Measurements from ENCODE around the gene EXT2.

The EXT2 gene

DNA sequence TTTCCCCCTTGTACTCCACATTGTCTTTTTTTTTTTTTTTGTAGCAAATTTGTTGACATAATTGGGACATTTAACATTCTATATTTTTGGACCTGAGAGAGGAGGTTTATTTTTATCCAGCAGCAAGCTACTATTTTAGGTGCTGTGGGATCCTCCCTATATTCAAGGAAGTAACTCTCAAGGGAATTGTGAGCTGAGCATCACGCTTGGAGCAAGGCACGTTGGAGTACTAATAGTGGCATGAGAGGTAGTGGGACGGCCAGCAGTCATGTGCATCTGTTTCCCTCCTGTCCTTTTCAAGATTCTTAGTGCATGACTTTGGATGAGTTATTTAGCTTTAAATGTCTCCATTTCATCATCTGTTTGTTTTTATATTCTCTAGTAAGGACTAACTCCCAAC is 52.3 kb downstream of the EXT2 start:
- no peak for DNase-seq (ENCODE audit: low spot score)
- Histone ChIP-seq H3K27ac (no peak overlapping the region), H3K4me3 (no peak overlapping the region)
- TF ChIP-seq, protein P1, sequence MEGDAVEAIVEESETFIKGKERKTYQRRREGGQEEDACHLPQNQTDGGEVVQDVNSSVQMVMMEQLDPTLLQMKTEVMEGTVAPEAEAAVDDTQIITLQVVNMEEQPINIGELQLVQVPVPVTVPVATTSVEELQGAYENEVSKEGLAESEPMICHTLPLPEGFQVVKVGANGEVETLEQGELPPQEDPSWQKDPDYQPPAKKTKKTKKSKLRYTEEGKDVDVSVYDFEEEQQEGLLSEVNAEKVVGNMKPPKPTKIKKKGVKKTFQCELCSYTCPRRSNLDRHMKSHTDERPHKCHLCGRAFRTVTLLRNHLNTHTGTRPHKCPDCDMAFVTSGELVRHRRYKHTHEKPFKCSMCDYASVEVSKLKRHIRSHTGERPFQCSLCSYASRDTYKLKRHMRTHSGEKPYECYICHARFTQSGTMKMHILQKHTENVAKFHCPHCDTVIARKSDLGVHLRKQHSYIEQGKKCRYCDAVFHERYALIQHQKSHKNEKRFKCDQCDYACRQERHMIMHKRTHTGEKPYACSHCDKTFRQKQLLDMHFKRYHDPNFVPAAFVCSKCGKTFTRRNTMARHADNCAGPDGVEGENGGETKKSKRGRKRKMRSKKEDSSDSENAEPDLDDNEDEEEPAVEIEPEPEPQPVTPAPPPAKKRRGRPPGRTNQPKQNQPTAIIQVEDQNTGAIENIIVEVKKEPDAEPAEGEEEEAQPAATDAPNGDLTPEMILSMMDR (IDR thresholded peaks at IDR 0.05), result no peak

DNA sequence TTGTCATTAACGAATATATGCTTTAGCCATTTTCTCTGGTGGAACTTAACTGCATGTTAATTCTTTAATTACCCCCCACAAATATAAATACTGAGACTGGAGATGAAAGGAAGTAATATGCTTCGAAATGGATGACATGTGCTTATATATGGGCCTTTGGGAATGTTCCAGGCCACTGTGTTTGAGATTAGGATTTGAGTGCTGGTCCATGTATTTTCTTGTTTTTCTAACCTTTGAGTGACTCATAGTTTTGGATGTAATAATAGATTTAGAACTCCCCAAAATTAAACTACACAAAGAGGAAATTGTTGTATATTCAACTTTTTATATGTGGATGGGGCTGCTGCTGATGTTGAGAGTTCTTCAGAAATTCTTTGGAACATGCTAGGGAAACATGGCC is 54.2 kb downstream of the EXT2 start:
- H3K27ac ChIP-seq, result peak overlapping the region in 1 of 2 donors; percentile 16
- TF ChIP-seq, protein P1 (IDR thresholded peaks at IDR 0.05), result no peak
- H3K4me3 ChIP-seq, result no peak overlapping the region
- DNase-seq (ENCODE audit: low spot score), result no peak

DNA sequence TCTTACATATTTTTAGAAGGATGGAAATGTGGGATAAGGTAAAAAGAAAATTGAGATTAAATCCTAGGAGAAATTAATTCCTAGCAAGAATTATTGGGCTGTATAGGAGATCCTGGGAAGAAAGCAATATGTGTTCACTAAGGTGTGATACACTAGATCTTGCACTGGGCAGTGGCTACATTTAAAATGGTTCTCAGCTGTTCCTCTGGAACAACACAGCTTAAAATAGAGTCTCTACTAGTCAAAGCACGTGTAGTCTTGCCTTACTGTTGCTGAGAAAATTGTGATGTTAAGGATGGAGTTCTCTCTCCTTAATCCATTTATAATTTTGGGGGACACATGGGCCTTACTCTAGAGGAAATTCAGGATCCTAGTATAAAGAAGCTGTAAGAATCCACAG is 54.9 kb downstream of the EXT2 start:
- DNase-seq (ENCODE audit: low spot score), result no peak
- Histone ChIP-seq H3K27ac (no peak overlapping the region), H3K4me3 (no peak overlapping the region)
- TF ChIP-seq, protein P1 (IDR thresholded peaks at IDR 0.05), result no peak

DNA sequence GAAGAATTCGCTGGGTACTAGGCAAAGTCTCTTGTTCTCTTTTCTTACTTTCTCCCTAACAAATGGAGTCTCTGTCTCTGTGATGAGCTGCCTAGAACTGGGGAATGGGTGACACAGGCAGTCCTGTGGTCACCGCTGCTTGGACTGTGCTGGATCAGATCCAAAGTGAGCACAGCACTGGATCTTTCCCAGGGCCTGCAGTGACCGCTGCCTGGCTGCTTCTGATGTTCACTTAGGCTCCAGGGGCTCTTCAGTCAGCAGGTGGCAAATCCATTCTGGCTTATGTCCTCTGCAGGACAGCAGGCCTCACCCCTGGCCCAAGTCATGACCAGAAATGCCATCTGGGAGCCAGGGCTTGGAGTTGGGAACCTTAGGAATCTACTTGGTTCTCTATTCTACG is 61.5 kb downstream of the EXT2 start:
- TF ChIP-seq, protein P1 (IDR thresholded peaks at IDR 0.05), result no peak
- DNase-seq (ENCODE audit: low spot score), result no peak

DNA sequence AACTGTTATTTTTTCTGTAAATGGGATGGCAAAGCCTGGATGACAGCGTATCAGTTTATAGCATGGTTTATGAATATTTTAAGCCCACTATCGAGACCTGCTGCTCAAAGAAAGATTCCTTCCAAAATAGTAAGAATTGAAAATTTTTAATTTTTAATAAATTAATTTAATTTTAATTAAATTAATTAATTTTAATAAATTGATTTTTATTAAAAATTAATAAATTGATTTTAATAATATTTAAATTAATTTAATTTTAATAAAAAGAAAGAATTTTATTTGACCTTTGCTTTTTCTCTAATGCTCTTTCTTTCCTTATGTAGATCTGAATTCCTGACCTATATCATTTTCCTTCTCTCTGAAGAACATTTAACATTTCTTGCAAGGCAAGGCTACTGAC is 62.9 kb downstream of the EXT2 start:
- no peak overlapping the region for H3K27ac ChIP-seq
- DNase-seq (ENCODE audit: low spot score), result no peak
- no peak overlapping the region for H3K4me3 ChIP-seq
- TF ChIP-seq, protein P1 (IDR thresholded peaks at IDR 0.05), result no peak

More for the DNA sequence above, 61.5 kb downstream of the EXT2 start:
- Histone ChIP-seq H3K27ac (no peak overlapping the region), H3K4me3 (no peak overlapping the region)

DNA sequence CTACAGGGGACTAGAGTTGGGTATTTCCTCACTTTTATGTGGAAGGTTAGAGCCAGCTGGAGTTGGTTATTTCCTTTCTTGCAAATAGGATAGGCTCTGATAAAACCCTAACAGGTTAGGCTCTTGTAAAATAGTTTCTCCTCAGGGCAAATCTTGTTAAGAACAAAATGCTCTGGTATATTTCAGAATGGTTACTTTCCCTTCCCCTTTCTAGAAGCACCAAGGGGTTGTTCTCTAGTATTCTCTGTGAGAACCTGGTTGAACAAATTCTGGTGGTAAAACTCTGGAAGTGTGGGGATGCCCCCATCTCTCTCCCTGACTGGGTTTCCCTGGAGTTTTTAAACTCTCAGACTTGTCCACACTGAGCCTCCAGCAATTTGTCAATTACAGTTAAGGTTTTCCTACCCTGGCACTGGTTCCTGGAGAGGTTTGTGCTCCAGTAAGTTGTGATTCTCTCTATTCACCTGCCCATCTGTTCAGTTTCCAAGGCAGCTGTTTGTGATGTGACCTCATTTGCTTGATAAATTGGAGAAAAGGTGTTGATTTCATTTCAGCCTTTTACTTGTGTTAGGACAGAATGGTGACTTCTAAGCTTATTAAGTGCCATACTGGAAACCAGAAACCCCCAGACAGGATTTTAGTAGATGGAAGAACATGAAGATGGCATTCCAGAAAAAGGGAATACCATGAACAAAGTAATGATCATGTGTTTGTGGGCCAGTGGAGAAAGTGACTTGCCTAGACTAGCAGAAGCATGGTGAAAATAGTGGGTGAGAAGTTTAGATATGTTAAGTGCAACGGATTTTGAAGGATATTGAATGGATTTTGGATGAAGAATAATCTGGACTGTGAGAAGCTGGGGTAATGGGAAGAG is 64.6 kb downstream of the EXT2 start:
- H3K4me3 ChIP-seq, result no peak overlapping the region
- no peak overlapping the region for H3K27ac ChIP-seq
- TF ChIP-seq, protein P1 (IDR thresholded peaks at IDR 0.05), result no peak
- DNase-seq (ENCODE audit: low spot score), result no peak

DNA sequence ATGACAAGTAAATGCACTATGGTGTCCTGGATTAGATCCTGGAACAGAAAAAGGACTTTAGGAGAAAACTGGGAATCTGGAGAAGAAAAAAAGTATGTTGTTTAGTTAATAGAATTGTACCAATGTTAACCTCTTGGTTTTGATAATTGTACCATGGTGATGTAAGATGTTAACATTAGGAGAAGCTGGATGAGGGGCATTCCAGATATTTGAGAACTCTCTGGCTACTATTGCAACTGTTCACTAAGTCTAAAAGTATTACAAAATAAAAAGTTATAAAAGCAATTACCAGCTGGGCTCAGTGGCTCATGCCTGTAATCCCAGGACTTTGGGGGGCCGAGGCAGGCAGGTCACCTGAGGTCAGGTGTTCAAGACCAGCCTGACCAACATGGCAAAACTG is 66.5 kb downstream of the EXT2 start:
- no peak for DNase-seq (ENCODE audit: low spot score)

More for the DNA sequence above, 66.5 kb downstream of the EXT2 start:
- Histone ChIP-seq H3K27ac (no peak overlapping the region), H3K4me3 (no peak overlapping the region)
- TF ChIP-seq, protein P1 (IDR thresholded peaks at IDR 0.05), result no peak

Data from coronary artery (tissue), 2 donors.